GM18868 (cell line): ENCODE measurements around the gene ABCG4.
"Not testable (repeated sequence)": the region's sequence is repeated elsewhere in the genome, so short reads cannot be mapped to it uniquely, and the experiment has no call there.

Source experiments
- ATAC-seq: cut with Tn5 transposase; IDR thresholded peaks from one replicate; pipeline ENCODE4 v1.9.1; 2021; ENCODE audit warnings: mild to moderate bottlenecking, moderate library complexity; ENCODE audit not compliant: unreplicated experiment

ABCG4 gene

GRCh38 chr11:119180729-119181676 lies 32.2 kb downstream of the ABCG4 start:
- ATAC-seq = no peak

- ATAC-seq = no peak
These were observed 33.0 kb downstream of the ABCG4 start for GRCh38 chr11:119181677-119182412.

- ATAC-seq = not testable (repeated sequence)
These were observed 35.5 kb downstream of the ABCG4 start for GRCh38 chr11:119184399-119184798.

- no peak for ATAC-seq
These were observed 37.3 kb downstream of the ABCG4 start for GRCh38 chr11:119185981-119186634.

GRCh38 chr11:119187123-119187892 lies 38.5 kb downstream of the ABCG4 start:
- no peak for ATAC-seq

GRCh38 chr11:119188067-119188466 lies 39.2 kb downstream of the ABCG4 start:
- no peak for ATAC-seq

GRCh38 chr11:119188887-119189286 lies 40.0 kb downstream of the ABCG4 start:
- no peak for ATAC-seq

GRCh38 chr11:119189393-119189792 lies 40.5 kb downstream of the ABCG4 start:
- ATAC-seq = no peak

GRCh38 chr11:119190531-119190930 lies 41.7 kb downstream of the ABCG4 start:
- no peak for ATAC-seq

- ATAC-seq = not testable (repeated sequence)
These were observed 42.4 kb downstream of the ABCG4 start for GRCh38 chr11:119191265-119191664.

GRCh38 chr11:119192111-119192510 lies 43.3 kb downstream of the ABCG4 start:
- ATAC-seq = no peak

GRCh38 chr11:119193001-119193400 lies 44.1 kb downstream of the ABCG4 start:
- ATAC-seq = no peak

GRCh38 chr11:119193626-119194025 lies 44.8 kb downstream of the ABCG4 start:
- ATAC-seq = no peak

- no peak for ATAC-seq
These were observed 46.1 kb downstream of the ABCG4 start for GRCh38 chr11:119194811-119195440.

- no peak for ATAC-seq
These were observed 46.8 kb downstream of the ABCG4 start for GRCh38 chr11:119195680-119196079.

- ATAC-seq = peak; percentile 57
These were observed 48.1 kb downstream of the ABCG4 start for GRCh38 chr11:119196833-119197483.

GRCh38 chr11:119198925-119199324 lies 50.1 kb downstream of the ABCG4 start:
- ATAC-seq = no peak

GRCh38 chr11:119201236-119201635 lies 52.4 kb downstream of the ABCG4 start:
- ATAC-seq = not testable (repeated sequence)

GRCh38 chr11:119202554-119202953 lies 53.7 kb downstream of the ABCG4 start:
- no peak for ATAC-seq

- ATAC-seq = no peak
These were observed 55.2 kb downstream of the ABCG4 start for GRCh38 chr11:119204066-119204465.
